HTERT RPE-1 (cell line): Measurements from ENCODE around the gene OR51B2.
"Not testable (repeated sequence)": the region's sequence is repeated elsewhere in the genome, so short reads cannot be mapped to it uniquely, and the experiment has no call there.

Experiments used
- in situ Hi-C: fragments of 300-500 bp; cut with MboI; formaldehyde crosslinking; loops from 4 replicates; pipeline ENCODE4 v1.14.3; 2020; ENCODE audit warnings: low sequenced_read_pairs

OR51B2 gene

GRCh38 chr11:5324197-5324596 lies at the start of gene OR51B2:
Gene OR51B2, minus strand, starts transcription at chr11:5324297. Its CDS starts 0 bp downstream, at chr11:5324297.
- in situ Hi-C loops: no loop called here

GRCh38 chr11:5369789-5370188 lies 45.7 kb upstream of the OR51B2 start:
- in situ Hi-C loops: no loop called here

GRCh38 chr11:5368502-5369043 lies 44.5 kb upstream of the OR51B2 start:
- in situ Hi-C loops: no loop called here

- in situ Hi-C loops: no loop called here
These were observed 43.5 kb upstream of the OR51B2 start for GRCh38 chr11:5367448-5368074.

- in situ Hi-C loops: no loop called here
These were observed 42.8 kb upstream of the OR51B2 start for GRCh38 chr11:5366856-5367255.

GRCh38 chr11:5366365-5366764 lies 42.3 kb upstream of the OR51B2 start:
- in situ Hi-C loops: not testable (repeated sequence)

- in situ Hi-C loops: no loop called here
These were observed 40.1 kb upstream of the OR51B2 start for GRCh38 chr11:5364214-5364613.

GRCh38 chr11:5363679-5364078 lies 39.6 kb upstream of the OR51B2 start:
- in situ Hi-C loops: no loop called here

GRCh38 chr11:5362017-5362625 lies 38.0 kb upstream of the OR51B2 start:
- in situ Hi-C loops: no loop called here

- in situ Hi-C loops: not testable (repeated sequence)
These were observed 31.9 kb upstream of the OR51B2 start for GRCh38 chr11:5356031-5356430.

GRCh38 chr11:5351208-5351607 lies 27.1 kb upstream of the OR51B2 start, which contains the start of gene OR51B6:
Gene OR51B6, plus strand, starts transcription at chr11:5351508. Its CDS starts 0 bp downstream, at chr11:5351508.
- in situ Hi-C loops: no loop called here

- in situ Hi-C loops: no loop called here
These were observed 25.5 kb upstream of the OR51B2 start for GRCh38 chr11:5349550-5349949.

- in situ Hi-C loops: no loop called here
These were observed 24.6 kb upstream of the OR51B2 start for GRCh38 chr11:5348551-5349194.

GRCh38 chr11:5345831-5346230 lies 21.7 kb upstream of the OR51B2 start:
- in situ Hi-C loops: no loop called here

GRCh38 chr11:5343474-5344335 lies 19.6 kb upstream of the OR51B2 start, which contains the start of gene OR51B5:
Gene OR51B5, minus strand, starts transcription at chr11:5343524. Its CDS starts 0 bp downstream, at chr11:5343524.
- in situ Hi-C loops: no loop called here

GRCh38 chr11:5339771-5340322 lies 15.8 kb upstream of the OR51B2 start:
- in situ Hi-C loops: no loop called here

GRCh38 chr11:5337253-5337652 lies 13.2 kb upstream of the OR51B2 start:
- in situ Hi-C loops: not testable (repeated sequence)

- in situ Hi-C loops: no loop called here
These were observed 12.2 kb upstream of the OR51B2 start for GRCh38 chr11:5336331-5336730.

- in situ Hi-C loops: no loop called here
These were observed 11.1 kb upstream of the OR51B2 start for GRCh38 chr11:5335170-5335569.

- in situ Hi-C loops: no loop called here
These were observed 6.8 kb downstream of the OR51B2 start for GRCh38 chr11:5317292-5317691.
